Esophagus muscularis mucosa (tissue), 4 donors: ENCODE measurements around the gene ERN1. TPM values are rescaled to one million over a fixed set of nuclear protein-coding genes. Genes with fewer than 3 reads are reported as not detected.

Experiments
- DNase-seq: peaks from one replicate; pipeline ENCODE4 v3.0.0-alpha.2; 2017; ENCODE audit errors: extremely low spot score
- H3K27ac ChIP-seq, 4 donors: fragments of 200-600 bp; sonication (generic); replicated peaks in 1 of 4; 1 replicate in 3 of 4; 2 replicates in 1 of 4; pipeline ENCODE4 v1.5.1; 2016 to 2019; ENCODE audit warnings: mild to moderate bottlenecking in 1 of 4
- H3K27me3 ChIP-seq, 4 donors: fragments of 200-600 bp; sonication (generic); one replicate each; pipeline versions ENCODE4 v1.5.1 to v1.6.0; 2016 to 2019
- H3K36me3 ChIP-seq, 4 donors: fragments of 200-600 bp; sonication (generic); one replicate each; pipeline ENCODE4 v1.5.1; 2016 to 2019
- H3K4me1 ChIP-seq, 4 donors: fragments of 200-600 bp; sonication (generic); one replicate each; pipeline ENCODE4 v1.5.1; 2016 to 2019
- H3K4me3 ChIP-seq, 4 donors: fragments of 200-600 bp; sonication (generic); 1 replicate in 2 of 4; 2 replicates in 2 of 4; pipeline ENCODE4 v1.5.1; 2016 to 2019; ENCODE audit warnings: mild to moderate bottlenecking in 4 of 4, moderate library complexity in 1 of 4
- H3K9me3 ChIP-seq, 4 donors: fragments of 200-600 bp; sonication (generic); 1 replicate in 3 of 4; 2 replicates in 1 of 4; pipeline ENCODE4 v1.5.1; 2016 to 2019
- EP300 ChIP-seq: sonication (generic); formaldehyde crosslinking; IDR thresholded peaks from one replicate; pipeline ENCODE4 v1.6.1; 2017; ENCODE audit warnings: antibody characterized with exemption
- POLR2A ChIP-seq: fragments of 450-650 bp; IDR thresholded peaks from one replicate; pipeline ENCODE4 v1.6.1; 2017; ENCODE audit warnings: antibody characterized with exemption, moderate library complexity, mild to moderate bottlenecking, low read depth
- POLR2AphosphoS5 ChIP-seq, 2 donors: sonication (generic); formaldehyde crosslinking; IDR thresholded peaks; one replicate each; pipeline ENCODE4 v1.6.1; 2017; ENCODE audit warnings: antibody characterized with exemption in 2 of 2
- WGBS: methylation state at CpG from one replicate; pipeline ENCODE4 v1.1.5; 2018; 5-methylcytosine and 5-hydroxymethylcytosine counted together
- intact Hi-C: fragments of 100-400 bp; cut with DNase I; formaldehyde crosslinking; loops from one replicate; pipeline ENCODE4 v1.15.1; 2023
- total RNA-seq, 4 donors: library from RNA; depleted of rRNA; stranded (reverse); fragments of >200 nt; gene quantifications; one replicate each; pipeline versions ENCODE4 v1.1.0 to v1.2.1, GENCODE V29; 2016
- TF ChIP-seq, protein P1 (sequence below), 3 experiments: fragments of 200-600 bp in 2 of 3; fragments of 450-650 bp in 1 of 3; sonication (generic) in 2 of 3; IDR thresholded peaks; one replicate each; pipeline ENCODE4 v1.5.1; 2017 to 2019; ENCODE audit warnings: antibody characterized with exemption in 3 of 3, mild to moderate bottlenecking in 2 of 3, moderate library complexity in 1 of 3

The ERN1 gene
- total RNA-seq, 4 donors from 2014 or later: 6.2 to 11.2 (median 9.3) TPM

DNA sequence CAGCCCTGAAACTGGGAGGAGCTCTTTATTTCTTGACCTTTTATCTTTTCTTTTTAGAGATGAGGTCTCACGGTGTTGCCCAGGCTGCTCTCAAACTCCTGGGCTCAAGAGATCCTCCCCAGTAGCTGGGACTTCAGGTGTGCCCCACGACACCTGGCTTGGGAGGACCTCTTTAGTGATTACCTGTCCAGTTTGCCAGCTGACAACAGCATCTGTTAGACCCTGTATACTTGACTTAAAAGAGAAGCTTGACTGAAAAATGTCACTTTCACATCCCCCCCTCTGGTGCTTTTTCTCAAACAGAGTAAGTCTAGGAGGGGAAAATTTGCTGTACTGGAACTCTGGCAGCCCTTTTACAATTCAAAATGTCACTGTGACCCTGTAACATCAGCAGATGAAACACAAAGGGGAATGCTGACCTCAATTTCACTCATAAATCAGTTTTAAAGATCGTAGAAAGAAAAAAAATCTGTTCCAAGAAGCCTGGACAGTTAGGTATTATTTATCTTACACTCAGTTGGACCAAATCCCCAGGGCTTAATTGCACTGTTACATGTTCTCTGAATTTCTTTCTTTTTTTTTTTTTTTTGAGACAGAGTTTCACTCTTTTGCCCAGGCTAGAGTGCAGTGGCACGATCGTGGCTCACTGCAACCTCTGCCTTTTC is 1.8 kb upstream of the ERN1 start:
- DNase-seq: no peak
- H3K27me3 ChIP-seq: no peaks in the 10 kb centered on the region
- TF ChIP-seq POLR2A: no peak
- no peak for TF ChIP-seq EP300
- TF ChIP-seq, protein P1, sequence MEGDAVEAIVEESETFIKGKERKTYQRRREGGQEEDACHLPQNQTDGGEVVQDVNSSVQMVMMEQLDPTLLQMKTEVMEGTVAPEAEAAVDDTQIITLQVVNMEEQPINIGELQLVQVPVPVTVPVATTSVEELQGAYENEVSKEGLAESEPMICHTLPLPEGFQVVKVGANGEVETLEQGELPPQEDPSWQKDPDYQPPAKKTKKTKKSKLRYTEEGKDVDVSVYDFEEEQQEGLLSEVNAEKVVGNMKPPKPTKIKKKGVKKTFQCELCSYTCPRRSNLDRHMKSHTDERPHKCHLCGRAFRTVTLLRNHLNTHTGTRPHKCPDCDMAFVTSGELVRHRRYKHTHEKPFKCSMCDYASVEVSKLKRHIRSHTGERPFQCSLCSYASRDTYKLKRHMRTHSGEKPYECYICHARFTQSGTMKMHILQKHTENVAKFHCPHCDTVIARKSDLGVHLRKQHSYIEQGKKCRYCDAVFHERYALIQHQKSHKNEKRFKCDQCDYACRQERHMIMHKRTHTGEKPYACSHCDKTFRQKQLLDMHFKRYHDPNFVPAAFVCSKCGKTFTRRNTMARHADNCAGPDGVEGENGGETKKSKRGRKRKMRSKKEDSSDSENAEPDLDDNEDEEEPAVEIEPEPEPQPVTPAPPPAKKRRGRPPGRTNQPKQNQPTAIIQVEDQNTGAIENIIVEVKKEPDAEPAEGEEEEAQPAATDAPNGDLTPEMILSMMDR (IDR thresholded peaks at IDR 0.05): no peak
- no peak for TF ChIP-seq POLR2AphosphoS5 (IDR thresholded peaks at IDR 0.05)
- H3K27ac ChIP-seq: peak overlapping the region in 3 of 4 donors; percentile 94 to 99 (median 98)
- no peaks in the 10 kb centered on the region for H3K9me3 ChIP-seq
- 86% methylated on average over 5 of the region's 5 CpGs for WGBS
- no peaks in the 10 kb centered on the region for H3K36me3 ChIP-seq
- H3K4me1 ChIP-seq: peaks cover 27 to 35% (median 32%) of the 10 kb centered on the region in 4 donors
- H3K4me3 ChIP-seq: no peak overlapping the region
- intact Hi-C loops: loop anchor here (10.0 kb wide), 1 partner anchor 217 kb away; the partner anchor contains the start of genes CSHL1 and GH1

DNA sequence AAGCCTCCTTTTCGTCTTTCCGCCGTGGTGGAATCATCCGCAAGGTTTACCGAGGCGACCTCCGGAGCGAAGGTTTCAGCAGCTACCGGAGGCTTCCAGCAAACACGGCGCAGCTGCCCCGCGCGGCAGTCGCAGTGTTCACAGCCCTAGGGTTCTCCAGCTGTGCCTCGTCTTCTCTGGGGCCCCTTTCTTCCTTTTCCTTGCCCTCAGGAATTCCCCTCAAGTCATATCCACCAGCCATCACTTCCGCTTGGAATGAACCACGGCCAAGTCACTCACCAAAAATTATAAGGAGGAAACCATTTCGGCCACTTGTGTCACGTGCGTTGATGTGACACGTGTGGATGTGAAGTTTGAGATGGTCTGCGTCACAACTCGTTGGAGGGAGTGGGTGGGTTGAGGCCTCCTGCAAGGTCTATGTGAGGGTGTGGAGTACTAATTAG is 636 bp upstream of the ERN1 start:
- Histone ChIP-seq H3K27me3 (no peaks in the 10 kb centered on the region), H3K27ac (peak overlapping the region; percentile 94 to 99 (median 98)), H3K4me1 (peaks cover 27 to 39% (median 38%) of the 10 kb centered on the region in 4 donors), H3K4me3 (peak overlapping the region; percentile 79 to 95 (median 88)), H3K9me3 (no peaks in the 10 kb centered on the region), H3K36me3 (no peaks in the 10 kb centered on the region)
- 28% methylated on average over 21 of the region's 24 CpGs for WGBS
- intact Hi-C loops: loop anchor here (10.0 kb wide), 1 partner anchor 216 kb away; the partner anchor contains the start of genes CSHL1 and GH1
- DNase-seq: no peak
- TF ChIP-seq POLR2A: no peak
- TF ChIP-seq POLR2AphosphoS5 (IDR thresholded peaks at IDR 0.05): no peak
- no peak for TF ChIP-seq EP300
- TF ChIP-seq, protein P1 (IDR thresholded peaks at IDR 0.05): no peak

DNA sequence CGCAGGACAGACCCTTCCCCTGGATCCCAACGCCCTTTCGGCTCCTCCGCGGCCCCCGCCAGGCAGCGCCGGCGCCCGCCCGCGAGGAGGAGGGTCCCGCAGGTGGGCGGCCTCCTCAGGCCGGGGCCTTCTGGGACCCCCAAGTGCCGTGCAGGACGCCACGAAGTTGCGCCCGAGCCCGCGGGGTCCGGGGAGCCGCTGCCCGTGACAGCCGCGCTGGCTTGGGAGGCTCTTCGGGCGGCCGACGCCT is 504 bp downstream of the ERN1 start:
- 0% methylated on average over 3 of the region's 31 CpGs for WGBS
- no peak for DNase-seq
- no peaks in the 10 kb centered on the region for H3K36me3 ChIP-seq
- H3K27me3 ChIP-seq: no peaks in the 10 kb centered on the region
- H3K4me3 ChIP-seq: peak overlapping the region; percentile 79 to 95 (median 88)
- H3K9me3 ChIP-seq: no peaks in the 10 kb centered on the region
- intact Hi-C loops: no loop called here
- peak overlapping the region; percentile 94 to 99 (median 98) for H3K27ac ChIP-seq
- H3K4me1 ChIP-seq: peaks cover 27 to 42% (median 40%) of the 10 kb centered on the region in 4 donors
- TF ChIP-seq POLR2A (no peak), POLR2AphosphoS5 (IDR thresholded peaks at IDR 0.05) (no peak), EP300 (no peak)
- TF ChIP-seq, protein P1 (IDR thresholded peaks at IDR 0.05): no peak

DNA sequence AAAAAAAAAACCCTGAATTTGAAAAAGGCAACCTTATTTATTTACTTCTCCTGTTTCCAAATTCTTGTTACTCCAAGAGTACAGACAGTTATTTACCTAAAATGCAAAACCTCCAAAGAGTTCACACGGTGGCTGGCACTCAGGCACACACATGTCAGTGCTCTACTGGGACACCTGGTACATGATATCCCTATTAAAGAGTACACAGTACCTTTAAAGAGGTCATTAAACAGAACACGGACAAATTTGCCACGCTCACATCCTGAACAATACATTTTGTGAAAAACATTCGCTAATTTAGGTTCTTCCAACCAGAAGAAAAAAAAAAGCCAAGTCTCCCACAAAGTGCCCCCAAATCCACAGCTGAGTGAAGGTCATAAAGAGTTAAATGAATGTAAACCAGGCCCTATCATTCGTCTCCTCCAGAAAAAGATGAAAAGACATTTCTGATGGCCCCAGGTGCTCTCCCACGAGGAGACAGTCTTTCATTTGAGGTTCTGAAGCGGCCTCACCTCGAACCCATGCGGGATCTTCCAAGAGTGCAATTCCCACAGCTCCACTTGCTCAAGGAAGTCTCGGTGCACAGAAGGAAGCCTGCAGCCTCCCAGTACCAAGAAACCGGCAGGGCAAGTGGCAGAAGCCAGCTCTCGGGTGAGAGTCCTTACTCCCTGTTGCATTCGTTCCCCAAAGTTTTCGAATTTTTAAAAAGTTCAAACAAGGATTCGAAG is 993 bp downstream of the ERN1 start:
- Histone ChIP-seq H3K9me3 (no peaks in the 10 kb centered on the region), H3K27ac (peak overlapping the region; percentile 94 to 99 (median 98)), H3K36me3 (no peaks in the 10 kb centered on the region), H3K27me3 (no peaks in the 10 kb centered on the region), H3K4me3 (peak overlapping the region; percentile 79 to 95 (median 88)), H3K4me1 (peaks cover 27 to 42% (median 40%) of the 10 kb centered on the region in 4 donors)
- intact Hi-C loops: no loop called here
- no peak for DNase-seq
- peak in 1 of 2 donors; percentile 31 for TF ChIP-seq POLR2AphosphoS5 (IDR thresholded peaks at IDR 0.05)
- no peak for TF ChIP-seq EP300
- WGBS: 17% methylated on average over 15 of the region's 15 CpGs

DNA sequence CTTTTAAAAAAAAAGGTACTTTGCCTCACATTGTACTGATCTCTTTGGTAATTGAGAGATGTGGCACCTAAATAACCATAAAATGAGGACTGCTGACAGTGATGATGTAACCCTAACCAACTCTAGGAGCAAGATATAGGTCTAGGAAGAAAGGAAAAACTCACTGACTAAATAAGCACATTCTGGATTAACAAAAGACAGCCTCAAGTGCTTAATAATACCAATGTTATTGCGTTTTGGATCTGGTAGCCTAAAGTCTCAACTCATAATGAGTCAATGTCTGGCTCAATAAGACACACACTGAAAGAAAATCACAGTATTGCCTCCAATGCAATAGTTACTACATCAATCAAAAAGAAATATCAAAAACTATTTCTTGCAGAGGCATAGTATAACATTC is 3.0 kb downstream of the ERN1 start:
- peaks cover 27 to 42% (median 40%) of the 10 kb centered on the region in 4 donors for H3K4me1 ChIP-seq
- no peak for TF ChIP-seq POLR2AphosphoS5 (IDR thresholded peaks at IDR 0.05)
- TF ChIP-seq POLR2A: no peak
- TF ChIP-seq EP300: no peak
- TF ChIP-seq, protein P1 (IDR thresholded peaks at IDR 0.05): no peak
- no peaks in the 10 kb centered on the region for H3K27me3 ChIP-seq
- no peak for DNase-seq
- no peak overlapping the region for H3K27ac ChIP-seq
- H3K9me3 ChIP-seq: no peaks in the 10 kb centered on the region
- intact Hi-C loops: no loop called here
- 59% methylated on average over 1 of the region's 1 CpG for WGBS
- H3K36me3 ChIP-seq: no peaks in the 10 kb centered on the region
- no peak overlapping the region for H3K4me3 ChIP-seq
